PC-3 (cell line): Measurements from ENCODE around the gene E2F3. TPM values are rescaled to one million over a fixed set of nuclear protein-coding genes. Genes with fewer than 3 reads are reported as not detected.

Experiments
- ATAC-seq: fragments of 200-7000 bp; cut with Tn5 transposase; 2 replicates; pipeline ENCODE4 v1.9.1; 2020; ENCODE audit warnings: mild to moderate bottlenecking, moderate library complexity
- BruUV-seq: library from RNA; stranded (reverse); fragments of 400-500 nt; replicated peaks from 2 replicates; lab custom pipeline; 2021; lab: Mats Ljungman, UMichigan
- CTCF ChIA-PET: fragments of 300-600 bp; sonication (Branson Sonifier 250); formaldehyde crosslinking; loops from one replicate; lab custom pipeline; 2022; ENCODE audit warnings: antibody characterized with exemption; lab: Charles Lee
- POLR2A ChIA-PET: fragments of 300-600 bp; sonication (Branson Sonifier 250); formaldehyde crosslinking; loops from one replicate; lab custom pipeline; 2022; ENCODE audit warnings: antibody characterized with exemption; ENCODE audit not compliant: unreplicated experiment; lab: Charles Lee
- DNase-seq: peaks from one replicate; pipeline ENCODE4 v3.0.0-alpha.2; 2015
- H2AFZ ChIP-seq: fragments of 300-600 bp; sonication (generic); 2 replicates; pipeline ENCODE4 v1.6.0; 2016; ENCODE audit warnings: antibody characterized with exemption, low read length
- H3F3A ChIP-seq: fragments of 300-600 bp; sonication (generic); one replicate; pipeline ENCODE4 v1.6.0; 2017; ENCODE audit warnings: antibody characterized with exemption, low read length, control low read depth, mild to moderate bottlenecking; ENCODE audit not compliant: unreplicated experiment
- H3K27ac ChIP-seq: fragments of 300-600 bp; sonication (generic); 2 replicates; pipeline ENCODE4 v1.5.1; 2016; ENCODE audit warnings: mild to moderate bottlenecking, low read length
- H3K27me3 ChIP-seq: fragments of 300-600 bp; sonication (generic); 2 replicates; pipeline ENCODE4 v1.6.1; 2016; ENCODE audit warnings: low read length, mixed read lengths
- H3K36me3 ChIP-seq: fragments of 300-600 bp; sonication (generic); 2 replicates; pipeline ENCODE4 v1.6.1; 2016; ENCODE audit warnings: low read depth, mixed run types, low read length, mixed read lengths
- H3K4me1 ChIP-seq: fragments of 300-600 bp; sonication (generic); 2 replicates; pipeline ENCODE4 v1.5.1; 2016; ENCODE audit warnings: low read length; ENCODE audit not compliant: insufficient read depth
- H3K4me2 ChIP-seq: fragments of 300-600 bp; sonication (generic); 2 replicates; pipeline ENCODE4 v1.6.0; 2016; ENCODE audit warnings: low read length
- H3K4me3 ChIP-seq: fragments of 300-600 bp; sonication (generic); 2 replicates; pipeline ENCODE4 v1.5.1; 2016; ENCODE audit warnings: mild to moderate bottlenecking, low read length, mixed read lengths
- H3K79me2 ChIP-seq: fragments of 300-600 bp; sonication (generic); 2 replicates; pipeline ENCODE4 v1.6.1; 2017; ENCODE audit warnings: low read length, mixed read lengths
- H3K9ac ChIP-seq: fragments of 300-600 bp; sonication (generic); 2 replicates; pipeline ENCODE4 v1.6.0; 2016; ENCODE audit warnings: mild to moderate bottlenecking, low read length
- H3K9me2 ChIP-seq: fragments of 300-600 bp; sonication (generic); replicated peaks from 2 replicates; pipeline ENCODE4 v1.6.1; 2016; ENCODE audit warnings: mixed run types, low read length, mixed read lengths
- H3K9me3 ChIP-seq: fragments of 300-600 bp; sonication (generic); 2 replicates; pipeline ENCODE4 v1.6.1; 2016; ENCODE audit warnings: low read length, mixed read lengths
- H4K20me1 ChIP-seq: fragments of 300-600 bp; sonication (generic); 2 replicates; pipeline ENCODE4 v1.6.1; 2016; ENCODE audit warnings: low read length, mixed read lengths
- EZH2 ChIP-seq: fragments of 300-600 bp; sonication (generic); IDR thresholded peaks from one replicate; pipeline ENCODE4 v1.6.1; 2017; ENCODE audit warnings: antibody characterized with exemption, mild to moderate bottlenecking, low read length; ENCODE audit not compliant: unreplicated experiment
- EZH2phosphoT487 ChIP-seq: fragments of 300-600 bp; sonication (generic); IDR thresholded peaks from 2 replicates; pipeline ENCODE4 v1.6.1; 2018; ENCODE audit warnings: mild to moderate bottlenecking, antibody characterized with exemption, low read length, borderline replicate concordance
- intact Hi-C: fragments of 100-400 bp; cut with micrococcal nuclease; formaldehyde crosslinking; loops from 2 replicates; pipeline ENCODE4 v1.9.0; 2023
- total RNA-seq: library from RNA; depleted of rRNA; stranded (reverse); fragments of >200 nt; gene quantifications from 2 replicates; pipeline ENCODE4 v1.2.3, GENCODE V29; 2014
- TF ChIP-seq, protein P1 (sequence below): fragments of 300-600 bp; sonication (generic); conservative IDR thresholded peaks from 2 replicates; pipeline ENCODE4 v1.5.1; 2017; ENCODE audit warnings: antibody characterized with exemption, low read depth, mild to moderate bottlenecking, low read length

E2F3 gene
- total RNA-seq, 1 experiment from 2014 or later = 8.8 TPM

DNA sequence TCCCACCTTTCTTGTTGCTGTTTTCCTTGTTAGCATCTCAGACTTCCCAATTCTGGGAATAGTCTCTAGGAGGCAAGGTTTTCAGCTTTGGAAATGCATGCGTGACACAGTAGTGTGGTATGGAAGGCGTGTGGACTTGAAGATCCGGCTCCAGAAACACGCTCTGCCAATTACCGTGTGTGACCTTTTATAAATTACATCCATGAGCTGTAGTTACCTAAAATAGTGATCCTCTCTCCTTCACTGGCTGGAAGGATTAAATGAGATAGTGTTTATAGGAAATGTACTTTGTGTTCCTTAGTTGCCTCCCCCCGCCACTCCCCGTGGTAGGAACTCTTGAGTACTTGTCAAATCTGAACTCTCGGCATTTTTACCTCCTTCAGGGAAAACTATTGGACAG lies 13.0 kb downstream of the E2F3 start:
- H2AFZ ChIP-seq = no peak overlapping the region
- H3K9me3 ChIP-seq = no peaks in the 10 kb centered on the region
- no peaks in the 10 kb centered on the region for H3K27me3 ChIP-seq
- ChIA-PET CTCF (no interaction called here), POLR2A (no interaction called here)
- no peaks in the 10 kb centered on the region for H3F3A ChIP-seq
- H3K36me3 ChIP-seq = peaks cover 7% of the 10 kb centered on the region; the same call in 1 of the 2 replicates
- no peak for ATAC-seq
- no TSS peak for BruUV-seq
- TF ChIP-seq EZH2 = no peak
- TF ChIP-seq, protein P1, sequence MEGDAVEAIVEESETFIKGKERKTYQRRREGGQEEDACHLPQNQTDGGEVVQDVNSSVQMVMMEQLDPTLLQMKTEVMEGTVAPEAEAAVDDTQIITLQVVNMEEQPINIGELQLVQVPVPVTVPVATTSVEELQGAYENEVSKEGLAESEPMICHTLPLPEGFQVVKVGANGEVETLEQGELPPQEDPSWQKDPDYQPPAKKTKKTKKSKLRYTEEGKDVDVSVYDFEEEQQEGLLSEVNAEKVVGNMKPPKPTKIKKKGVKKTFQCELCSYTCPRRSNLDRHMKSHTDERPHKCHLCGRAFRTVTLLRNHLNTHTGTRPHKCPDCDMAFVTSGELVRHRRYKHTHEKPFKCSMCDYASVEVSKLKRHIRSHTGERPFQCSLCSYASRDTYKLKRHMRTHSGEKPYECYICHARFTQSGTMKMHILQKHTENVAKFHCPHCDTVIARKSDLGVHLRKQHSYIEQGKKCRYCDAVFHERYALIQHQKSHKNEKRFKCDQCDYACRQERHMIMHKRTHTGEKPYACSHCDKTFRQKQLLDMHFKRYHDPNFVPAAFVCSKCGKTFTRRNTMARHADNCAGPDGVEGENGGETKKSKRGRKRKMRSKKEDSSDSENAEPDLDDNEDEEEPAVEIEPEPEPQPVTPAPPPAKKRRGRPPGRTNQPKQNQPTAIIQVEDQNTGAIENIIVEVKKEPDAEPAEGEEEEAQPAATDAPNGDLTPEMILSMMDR = no peak
- TF ChIP-seq EZH2phosphoT487 = no peak
- intact Hi-C loops = no loop called here
- H4K20me1 ChIP-seq = peaks cover 79% of the 10 kb centered on the region
- H3K4me3 ChIP-seq = no peak overlapping the region
- H3K79me2 ChIP-seq = peaks cover 98% of the 10 kb centered on the region
- H3K27ac ChIP-seq = no peak overlapping the region
- H3K4me2 ChIP-seq = no peak overlapping the region
- H3K9me2 ChIP-seq = no peaks in the 10 kb centered on the region
- H3K4me1 ChIP-seq = no peaks in the 10 kb centered on the region
- no peak overlapping the region for H3K9ac ChIP-seq
- no peak for DNase-seq

DNA sequence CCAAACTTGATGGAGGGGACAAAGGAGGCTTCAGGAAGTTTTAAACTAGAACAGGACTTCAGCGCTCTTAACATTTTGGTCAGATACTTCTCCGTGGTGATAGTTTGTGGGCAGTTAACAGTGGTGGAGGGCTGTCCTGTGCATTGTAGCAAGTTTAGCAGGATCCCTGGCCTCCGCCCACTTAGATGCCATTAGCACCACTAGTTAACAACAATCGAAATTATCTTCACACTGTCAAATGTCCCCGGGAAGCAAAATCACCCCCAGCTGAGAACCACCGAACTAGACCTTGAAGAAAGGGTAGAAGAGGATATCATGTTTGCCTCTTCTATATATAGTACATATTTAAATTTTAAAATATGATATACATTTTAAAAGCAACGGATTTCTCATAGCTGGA lies 13.6 kb downstream of the E2F3 start:
- TF ChIP-seq EZH2phosphoT487 = no peak
- TF ChIP-seq, protein P1 = no peak
- TF ChIP-seq EZH2 = no peak
- no peak for ATAC-seq
- Histone ChIP-seq H3K9ac (no peak overlapping the region), H3K27ac (no peak overlapping the region), H4K20me1 (peaks cover 79% of the 10 kb centered on the region), H3K9me3 (no peaks in the 10 kb centered on the region), H3K36me3 (peaks cover 11% of the 10 kb centered on the region; the same call in 1 of the 2 replicates), H3K79me2 (peaks cover 98% of the 10 kb centered on the region), H3K9me2 (no peaks in the 10 kb centered on the region), H3K4me2 (no peak overlapping the region), H3F3A (no peaks in the 10 kb centered on the region), H3K4me1 (no peaks in the 10 kb centered on the region), H3K4me3 (no peak overlapping the region), H2AFZ (no peak overlapping the region), H3K27me3 (no peaks in the 10 kb centered on the region)
- no TSS peak for BruUV-seq
- POLR2A ChIA-PET = no interaction called here
- intact Hi-C loops = no loop called here
- CTCF ChIA-PET = no interaction called here
- no peak for DNase-seq

DNA sequence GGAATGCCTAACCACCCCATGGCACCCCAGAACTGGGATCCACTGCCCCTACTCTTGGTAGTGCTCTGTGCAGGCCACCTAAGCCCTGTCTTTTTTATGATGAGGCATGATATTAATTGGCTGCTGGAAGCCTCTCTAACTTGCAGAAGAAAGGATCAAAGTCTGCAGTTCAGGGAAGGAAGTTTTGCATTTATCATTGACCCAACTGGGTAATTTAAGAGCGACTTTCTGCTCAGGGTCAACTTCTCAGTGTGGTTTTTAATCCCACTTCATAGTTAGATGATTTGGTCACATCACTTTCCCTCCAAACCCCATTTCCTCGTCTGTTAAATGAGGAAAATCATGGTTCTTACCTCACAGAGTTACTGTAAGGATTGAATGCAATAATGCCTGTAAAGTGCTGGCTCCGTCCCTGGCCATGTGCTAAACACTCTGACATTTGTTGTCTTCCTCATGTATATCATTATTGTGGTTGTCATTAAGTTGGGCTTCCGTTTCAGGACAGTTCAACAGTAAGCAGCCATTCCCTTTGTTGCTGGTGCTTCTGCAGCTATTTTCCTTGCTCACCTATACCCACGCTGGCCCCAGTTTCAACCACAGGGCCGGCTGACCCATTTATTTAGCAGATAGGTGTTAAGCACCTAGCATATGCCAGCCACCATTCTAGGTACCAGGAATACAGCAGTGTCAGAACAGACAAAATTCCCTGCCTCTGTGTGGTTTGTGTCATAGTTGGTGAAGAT lies 14.2 kb downstream of the E2F3 start:
- no peak overlapping the region for H3K27ac ChIP-seq
- H3K27me3 ChIP-seq = no peaks in the 10 kb centered on the region
- ATAC-seq (no peak), DNase-seq (no peak)
- no peak overlapping the region for H3K4me3 ChIP-seq
- POLR2A ChIA-PET = no interaction called here
- H4K20me1 ChIP-seq = peaks cover 78% of the 10 kb centered on the region
- H3K4me2 ChIP-seq = no peak overlapping the region
- CTCF ChIA-PET = no interaction called here
- H3K9me2 ChIP-seq = no peaks in the 10 kb centered on the region
- H3K79me2 ChIP-seq = peaks cover 98% of the 10 kb centered on the region
- intact Hi-C loops = no loop called here
- no peaks in the 10 kb centered on the region for H3K4me1 ChIP-seq
- TF ChIP-seq EZH2 (no peak), EZH2phosphoT487 (no peak)
- TF ChIP-seq, protein P1 = no peak
- H3K9me3 ChIP-seq = no peaks in the 10 kb centered on the region
- H3K9ac ChIP-seq = no peak overlapping the region
- no peaks in the 10 kb centered on the region for H3F3A ChIP-seq
- no peak overlapping the region for H2AFZ ChIP-seq
- H3K36me3 ChIP-seq = peaks cover 14% of the 10 kb centered on the region
- no TSS peak for BruUV-seq
